ENCODE results near the gene GNB1.

Gene GNB1

GRCh38 chr1:1760345-1760650 lies 130.6 kb downstream of the GNB1 start:
- peaks cover 7% of the 10 kb centered on the region; the same call in 1 of the 2 replicates for H3K36me3 ChIP-seq (ENCODE audit: low read length)
- H3K79me2 ChIP-seq (ENCODE audit: insufficient read depth, low read length) = peaks cover 57% of the 10 kb centered on the region
- H3F3A ChIP-seq (ENCODE audit: insufficient read depth) = no peaks in the 10 kb centered on the region
- no peak overlapping the region for H3K4me2 ChIP-seq (ENCODE audit: low read depth, low read length, poor library complexity, severe bottlenecking)
- no peaks in the 10 kb centered on the region for H3K27me3 ChIP-seq (ENCODE audit: low read length)
- no peak overlapping the region for H3K4me3 ChIP-seq (ENCODE audit: insufficient read depth, low read length, poor library complexity, severe bottlenecking)
- H3K9ac ChIP-seq (ENCODE audit: low read length) = no peak overlapping the region
- H3K9me3 ChIP-seq (ENCODE audit: insufficient read depth, low read length) = no peaks in the 10 kb centered on the region
- no peak for TF ChIP-seq CTCF (IDR thresholded peaks at IDR 0.05; ENCODE audit: insufficient read depth, low read length, poor library complexity, severe bottlenecking)
- H3K27ac ChIP-seq (ENCODE audit: low read depth, low read length) = no peak overlapping the region
- no peaks in the 10 kb centered on the region for H3K9me2 ChIP-seq (replicated peaks; ENCODE audit: insufficient read depth, low read length)
- H4K20me1 ChIP-seq (ENCODE audit: low read depth, low read length) = no peaks in the 10 kb centered on the region; the same call in 1 of the 2 replicates
- H2AFZ ChIP-seq (ENCODE audit: low read depth, low read length, severe bottlenecking) = no peak overlapping the region

GRCh38 chr1:1759456-1760344 lies 131.2 kb downstream of the GNB1 start:
- H2AFZ ChIP-seq (ENCODE audit: low read depth, low read length, severe bottlenecking) = no peak overlapping the region
- H3K9me2 ChIP-seq (replicated peaks; ENCODE audit: insufficient read depth, low read length) = no peaks in the 10 kb centered on the region
- no peak overlapping the region for H3K27ac ChIP-seq (ENCODE audit: low read depth, low read length)
- no peaks in the 10 kb centered on the region; the same call in 1 of the 2 replicates for H4K20me1 ChIP-seq (ENCODE audit: low read depth, low read length)
- no peak overlapping the region for H3K9ac ChIP-seq (ENCODE audit: low read length)
- TF ChIP-seq EZH2phosphoT487 (conservative IDR thresholded peaks at IDR 0.05; ENCODE audit: low read length) = no peak
- TF ChIP-seq CTCF (IDR thresholded peaks at IDR 0.05; ENCODE audit: insufficient read depth, low read length, poor library complexity, severe bottlenecking) = no peak
- H3K36me3 ChIP-seq (ENCODE audit: low read length) = peaks cover 3% of the 10 kb centered on the region; the same call in 1 of the 2 replicates
- no peaks in the 10 kb centered on the region for H3F3A ChIP-seq (ENCODE audit: insufficient read depth)
- peaks cover 51% of the 10 kb centered on the region for H3K79me2 ChIP-seq (ENCODE audit: insufficient read depth, low read length)
- no peaks in the 10 kb centered on the region for H3K9me3 ChIP-seq (ENCODE audit: insufficient read depth, low read length)
- no peak overlapping the region for H3K4me2 ChIP-seq (ENCODE audit: low read depth, low read length, poor library complexity, severe bottlenecking)
- H3K27me3 ChIP-seq (ENCODE audit: low read length) = no peaks in the 10 kb centered on the region
- H3K4me3 ChIP-seq (ENCODE audit: insufficient read depth, low read length, poor library complexity, severe bottlenecking) = no peak overlapping the region

- Histone ChIP-seq H3K36me3 (ENCODE audit: low read length) (peaks cover 2% of the 10 kb centered on the region; the same call in 1 of the 2 replicates), H3K9me2 (replicated peaks; ENCODE audit: insufficient read depth, low read length) (no peaks in the 10 kb centered on the region), H3K4me2 (ENCODE audit: low read depth, low read length, poor library complexity, severe bottlenecking) (no peak overlapping the region), H3K9me3 (ENCODE audit: insufficient read depth, low read length) (no peaks in the 10 kb centered on the region), H4K20me1 (ENCODE audit: low read depth, low read length) (no peaks in the 10 kb centered on the region; the same call in 1 of the 2 replicates), H3K4me3 (ENCODE audit: insufficient read depth, low read length, poor library complexity, severe bottlenecking) (no peak overlapping the region), H3F3A (ENCODE audit: insufficient read depth) (no peaks in the 10 kb centered on the region), H2AFZ (ENCODE audit: low read depth, low read length, severe bottlenecking) (no peak overlapping the region), H3K79me2 (ENCODE audit: insufficient read depth, low read length) (peaks cover 45% of the 10 kb centered on the region), H3K9ac (ENCODE audit: low read length) (no peak overlapping the region), H3K27ac (ENCODE audit: low read depth, low read length) (no peak overlapping the region), H3K27me3 (ENCODE audit: low read length) (no peaks in the 10 kb centered on the region)
- TF ChIP-seq CTCF (IDR thresholded peaks at IDR 0.05; ENCODE audit: insufficient read depth, low read length, poor library complexity, severe bottlenecking) = no peak
- no peak for TF ChIP-seq EZH2phosphoT487 (conservative IDR thresholded peaks at IDR 0.05; ENCODE audit: low read length)
Measured at GRCh38 chr1:1758692-1759455, 132.0 kb downstream of the GNB1 start.

All from SU-DHL-6 (cell line).